Smooth muscle cell (in vitro differentiated cells): ENCODE results near the gene VLDLR. TPM values are rescaled to one million over a fixed set of nuclear protein-coding genes. Genes with fewer than 3 reads are reported as not detected.

Experiments
- DNase-seq: peaks from one replicate; lab custom pipeline; 2025; ENCODE audit not compliant: unreplicated experiment; lab: John Stamatoyannopoulos, UW
- H2AFZ ChIP-seq: fragments of 200-600 bp; sonication (generic); 2 replicates; pipeline ENCODE4 v1.6.0; 2016; ENCODE audit warnings: antibody characterized with exemption, low read depth, mild to moderate bottlenecking
- H3F3A ChIP-seq: fragments of 200-600 bp; sonication (generic); 2 replicates; pipeline ENCODE4 v1.6.0; 2017; ENCODE audit warnings: antibody characterized with exemption, low read depth
- H3K27ac ChIP-seq: fragments of 200-600 bp; sonication (generic); 2 replicates; pipeline ENCODE4 v1.5.1; 2016; ENCODE audit warnings: low read depth, mild to moderate bottlenecking
- H3K27me3 ChIP-seq: fragments of 200-600 bp; sonication (generic); 2 replicates; pipeline ENCODE4 v1.6.1; 2016; ENCODE audit warnings: low read depth, mild to moderate bottlenecking
- H3K36me3 ChIP-seq: fragments of 200-600 bp; sonication (generic); 2 replicates; pipeline ENCODE4 v1.5.1; 2016; ENCODE audit warnings: low read depth
- H3K4me1 ChIP-seq: fragments of 200-600 bp; sonication (generic); 2 replicates; pipeline ENCODE4 v1.5.1; 2016; ENCODE audit warnings: low read depth
- H3K4me2 ChIP-seq: fragments of 200-600 bp; sonication (generic); 2 replicates; pipeline ENCODE4 v1.6.0; 2016; ENCODE audit warnings: mild to moderate bottlenecking
- H3K4me3 ChIP-seq: fragments of 200-600 bp; sonication (generic); 2 replicates; pipeline ENCODE4 v1.5.1; 2016; ENCODE audit warnings: mild to moderate bottlenecking
- H3K79me2 ChIP-seq: fragments of 200-600 bp; sonication (generic); 2 replicates; pipeline ENCODE4 v1.6.0; 2016; ENCODE audit warnings: low read depth, mild to moderate bottlenecking
- H3K9ac ChIP-seq: fragments of 200-600 bp; sonication (generic); 2 replicates; pipeline ENCODE4 v1.6.0; 2016; ENCODE audit warnings: low read depth
- H3K9me3 ChIP-seq: fragments of 200-600 bp; sonication (generic); replicated peaks from 2 replicates; pipeline ENCODE4 v1.5.1; 2016; ENCODE audit warnings: low read depth
- H4K20me1 ChIP-seq: fragments of 200-600 bp; sonication (generic); 2 replicates; pipeline ENCODE4 v1.6.0; 2016; ENCODE audit warnings: low read depth
- WGBS: methylation state at CpG from one replicate; pipeline ENCODE4 v1.1.7; 2016; ENCODE audit warnings: low lambda C conversion rate; 5-methylcytosine and 5-hydroxymethylcytosine counted together
- polyA plus RNA-seq: library from polyadenylated mRNA; unstranded; fragments of >200 nt; fragmentation: Nextera tagmentation; extraction: Ambion mirVana; gene quantifications from 2 replicates; pipeline ENCODE4 v1.2.1, GENCODE V29; 2016
- total RNA-seq: library from RNA; depleted of rRNA; stranded (reverse); fragments of >200 nt; gene quantifications from 2 replicates; pipeline ENCODE4 v1.2.3, GENCODE V29; 2014
- TF ChIP-seq, protein P1 (sequence below): fragments of 200-600 bp; sonication (generic); IDR thresholded peaks from 2 replicates; pipeline ENCODE4 v1.5.1; 2017; ENCODE audit warnings: borderline replicate concordance, mild to moderate bottlenecking, antibody characterized with exemption; ENCODE audit not compliant: insufficient read depth, poor library complexity, severe bottlenecking

The VLDLR gene
- total and polyA plus RNA-seq, 2 experiments from 2014 or later, result 14.1 to 37.5 TPM

DNA sequence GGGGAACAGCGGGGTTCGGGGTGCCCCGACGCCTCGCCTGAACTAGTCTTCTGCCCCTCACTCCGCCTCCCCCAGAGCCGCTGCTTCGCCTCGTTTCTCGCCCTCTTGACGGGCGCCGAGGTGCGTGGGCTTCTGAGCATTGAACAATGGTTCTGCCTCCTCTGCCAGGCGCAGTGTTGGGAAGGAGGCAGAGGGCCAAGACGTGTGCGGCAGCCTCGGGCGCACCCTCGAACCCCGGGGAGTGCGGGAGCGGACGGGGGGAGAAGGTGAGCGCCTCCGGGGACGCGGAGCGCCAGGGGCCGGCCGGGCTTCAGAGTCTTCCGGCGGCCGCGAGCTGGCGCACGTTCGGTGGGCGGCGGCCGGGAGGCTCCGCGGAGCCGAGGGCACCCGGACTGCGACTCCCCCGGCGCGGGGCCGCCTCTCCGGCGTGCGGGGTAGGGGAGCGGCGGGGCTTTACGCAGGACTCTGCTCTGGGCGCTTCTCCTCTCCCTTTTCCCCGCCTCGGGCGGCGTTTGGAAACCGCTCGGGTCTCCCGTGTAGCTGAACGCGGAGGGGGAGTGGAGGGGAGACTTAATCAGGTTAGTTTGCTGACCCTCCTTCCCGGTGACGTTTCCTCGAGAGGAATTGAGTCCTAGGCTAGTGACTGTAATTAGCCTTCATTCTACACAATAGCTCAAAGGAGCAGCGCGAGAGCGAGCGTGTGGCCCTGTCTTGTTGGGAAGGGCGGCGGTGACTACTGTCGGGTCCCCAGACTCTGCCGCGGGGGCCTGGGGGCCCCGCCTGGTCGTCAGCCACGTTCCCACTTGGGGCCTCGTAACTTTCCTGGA lies 1.1 kb downstream of the VLDLR start:
- peaks cover 40% of the 10 kb centered on the region for H4K20me1 ChIP-seq
- H3K4me1 ChIP-seq, result no peaks in the 10 kb centered on the region
- peak overlapping the region; percentile 54 for H3K27ac ChIP-seq
- DNase-seq, result peak; percentile 36
- peak overlapping the region; percentile 96 for H2AFZ ChIP-seq
- TF ChIP-seq, protein P1, sequence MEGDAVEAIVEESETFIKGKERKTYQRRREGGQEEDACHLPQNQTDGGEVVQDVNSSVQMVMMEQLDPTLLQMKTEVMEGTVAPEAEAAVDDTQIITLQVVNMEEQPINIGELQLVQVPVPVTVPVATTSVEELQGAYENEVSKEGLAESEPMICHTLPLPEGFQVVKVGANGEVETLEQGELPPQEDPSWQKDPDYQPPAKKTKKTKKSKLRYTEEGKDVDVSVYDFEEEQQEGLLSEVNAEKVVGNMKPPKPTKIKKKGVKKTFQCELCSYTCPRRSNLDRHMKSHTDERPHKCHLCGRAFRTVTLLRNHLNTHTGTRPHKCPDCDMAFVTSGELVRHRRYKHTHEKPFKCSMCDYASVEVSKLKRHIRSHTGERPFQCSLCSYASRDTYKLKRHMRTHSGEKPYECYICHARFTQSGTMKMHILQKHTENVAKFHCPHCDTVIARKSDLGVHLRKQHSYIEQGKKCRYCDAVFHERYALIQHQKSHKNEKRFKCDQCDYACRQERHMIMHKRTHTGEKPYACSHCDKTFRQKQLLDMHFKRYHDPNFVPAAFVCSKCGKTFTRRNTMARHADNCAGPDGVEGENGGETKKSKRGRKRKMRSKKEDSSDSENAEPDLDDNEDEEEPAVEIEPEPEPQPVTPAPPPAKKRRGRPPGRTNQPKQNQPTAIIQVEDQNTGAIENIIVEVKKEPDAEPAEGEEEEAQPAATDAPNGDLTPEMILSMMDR, result no peak
- no peaks in the 10 kb centered on the region for H3K27me3 ChIP-seq
- no peaks in the 10 kb centered on the region for H3K36me3 ChIP-seq
- peaks cover 37% of the 10 kb centered on the region for H3K79me2 ChIP-seq
- no peaks in the 10 kb centered on the region for H3F3A ChIP-seq
- peak overlapping the region; percentile 84 for H3K4me3 ChIP-seq
- no peaks in the 10 kb centered on the region for H3K9me3 ChIP-seq
- H3K9ac ChIP-seq, result peak overlapping the region; percentile 66
- H3K4me2 ChIP-seq, result peak overlapping the region; percentile 91
- WGBS, result 1% methylated on average over 55 of the region's 82 CpGs

DNA sequence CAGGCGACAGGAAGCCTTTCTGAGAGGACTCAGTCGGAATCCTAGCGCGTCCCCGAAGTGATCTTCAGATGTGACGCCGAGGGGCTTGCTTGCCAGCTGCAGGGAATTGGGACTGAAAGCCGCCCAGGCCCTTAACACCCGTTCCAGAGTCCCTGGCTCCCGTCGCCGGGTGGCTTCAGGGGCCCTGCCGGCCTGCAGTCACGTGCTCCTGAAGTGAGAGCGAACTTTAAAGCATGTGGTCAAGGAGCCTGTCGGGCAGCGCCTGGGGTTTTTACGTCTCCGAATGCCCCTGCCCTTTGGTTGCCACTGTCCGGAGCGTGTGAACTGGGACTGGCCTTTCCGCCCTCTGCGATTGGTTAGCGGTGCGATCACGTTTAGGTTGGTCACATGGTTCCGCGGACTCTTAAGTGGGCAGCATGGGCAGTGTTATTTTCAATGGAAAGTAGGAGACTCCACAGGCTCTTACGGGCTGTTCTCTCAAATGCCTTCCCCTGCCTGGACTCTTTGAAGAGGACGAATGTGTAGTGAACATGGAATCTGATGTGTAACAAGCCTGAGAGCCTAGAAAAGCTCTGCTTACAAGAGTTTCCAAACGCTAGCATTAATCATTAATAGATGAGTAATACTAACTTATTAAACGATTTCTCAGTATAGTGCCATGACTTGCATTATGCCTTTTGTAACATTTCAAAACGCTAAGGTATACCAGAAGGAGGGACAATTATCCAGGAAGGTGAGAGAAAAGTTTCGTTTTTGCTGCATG lies 1.9 kb downstream of the VLDLR start:
- WGBS, result 5% methylated on average over 33 of the region's 34 CpGs
- H3K4me1 ChIP-seq, result no peaks in the 10 kb centered on the region
- peak overlapping the region; percentile 91 for H3K4me2 ChIP-seq
- H2AFZ ChIP-seq, result peak overlapping the region; percentile 96
- H3F3A ChIP-seq, result no peaks in the 10 kb centered on the region
- peaks cover 40% of the 10 kb centered on the region for H4K20me1 ChIP-seq
- H3K27ac ChIP-seq, result peak overlapping the region; percentile 54
- H3K9ac ChIP-seq, result peak overlapping the region; percentile 66
- peak; percentile 36 for DNase-seq
- no peaks in the 10 kb centered on the region for H3K9me3 ChIP-seq
- TF ChIP-seq, protein P1, result no peak
- peaks cover 45% of the 10 kb centered on the region for H3K79me2 ChIP-seq
- peak overlapping the region; percentile 84 for H3K4me3 ChIP-seq
- H3K27me3 ChIP-seq, result no peaks in the 10 kb centered on the region
- H3K36me3 ChIP-seq, result no peaks in the 10 kb centered on the region

DNA sequence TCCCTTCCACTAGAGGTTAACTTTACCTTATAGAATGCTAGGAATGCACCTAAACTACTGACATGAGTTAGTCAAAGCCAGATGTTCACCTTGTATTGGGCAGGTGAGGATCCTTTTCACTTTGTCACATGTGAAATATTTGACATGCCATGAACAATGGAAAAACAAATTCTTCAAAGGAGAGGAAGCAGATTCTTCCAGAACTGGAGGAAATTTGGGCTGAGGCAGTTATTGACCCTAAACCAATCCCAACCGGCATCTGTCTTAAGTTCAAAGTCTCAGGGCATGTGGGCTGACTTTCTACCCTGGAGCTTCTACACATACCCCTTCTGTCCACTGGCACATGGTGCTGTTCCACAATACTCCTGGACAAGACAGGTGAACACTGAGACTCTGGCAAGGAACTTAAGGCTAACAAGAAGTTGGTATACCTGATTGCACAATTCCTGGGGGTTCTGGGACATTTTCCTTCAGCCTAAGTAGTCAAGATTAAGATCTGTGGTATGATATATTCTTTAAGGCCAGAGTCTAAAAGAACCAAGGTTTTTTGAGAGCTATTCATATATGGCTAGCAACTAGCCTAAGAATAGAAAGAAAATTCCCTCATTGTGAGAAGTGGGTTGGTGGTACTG lies 2.6 kb downstream of the VLDLR start:
- Histone ChIP-seq H3K9ac (no peak overlapping the region), H3K9me3 (no peaks in the 10 kb centered on the region), H3K4me3 (peak overlapping the region; percentile 84), H3K79me2 (peaks cover 52% of the 10 kb centered on the region), H3K27me3 (no peaks in the 10 kb centered on the region), H3K4me1 (no peaks in the 10 kb centered on the region), H2AFZ (no peak overlapping the region), H4K20me1 (peaks cover 44% of the 10 kb centered on the region), H3F3A (no peaks in the 10 kb centered on the region), H3K27ac (peak overlapping the region; percentile 54), H3K4me2 (peak overlapping the region; percentile 91), H3K36me3 (no peaks in the 10 kb centered on the region)
- 75% methylated on average over 1 of the region's 1 CpG for WGBS
- TF ChIP-seq, protein P1, result no peak
- no peak for DNase-seq
